HEK293 (cell line): ENCODE results near the gene CFAP58.

Experiments
- CTCF ChIA-PET: fragments of 350-600 bp; formaldehyde crosslinking; extraction: SDS; loops from one replicate; lab custom pipeline; 2021; ENCODE audit warnings: antibody characterized with exemption; lab: Yijun Ruan, JAX
- POLR2A ChIA-PET: fragments of 300-600 bp; formaldehyde crosslinking; extraction: SDS; loops from one replicate; lab custom pipeline; 2020; ENCODE audit warnings: antibody characterized with exemption, inconsistent platforms; lab: Yijun Ruan, JAX
- H3K27ac ChIP-seq: fragments of 200-500 bp; sonication (Bioruptor generic); 2 replicates; pipeline ENCODE4 v1.5.1; 2014; ENCODE audit warnings: low read depth, low read length, control low read depth, inconsistent platforms; ENCODE audit errors: extremely low read depth
- H3K36me3 ChIP-seq, 2 experiments: fragments of 200-500 bp in 1 of 2; sonication (Bioruptor generic) in 1 of 2; 1 replicate in 1 of 2; 2 replicates in 1 of 2; pipeline ENCODE4 v1.5.1; 2014 to 2017; ENCODE audit warnings: inconsistent platforms in 2 of 2, low read length in 2 of 2; ENCODE audit not compliant: control insufficient read depth in 2 of 2, insufficient read depth in 1 of 2
- H3K4me1 ChIP-seq: fragments of 200-500 bp; sonication (Bioruptor generic); 2 replicates; pipeline ENCODE4 v1.5.1; 2014; ENCODE audit warnings: mild to moderate bottlenecking, low read length, inconsistent platforms; ENCODE audit not compliant: control insufficient read depth, insufficient read depth
- H3K4me3 ChIP-seq: 2 replicates; pipeline ENCODE4 v1.5.1; 2011; ENCODE audit warnings: low read depth, mild to moderate bottlenecking, control low read depth, low read length, moderate library complexity
- H3K9me3 ChIP-seq: fragments of 200-500 bp; sonication (Bioruptor generic); 2 replicates; pipeline ENCODE4 v1.5.1; 2014; ENCODE audit warnings: low read depth, low read length, inconsistent platforms; ENCODE audit not compliant: control insufficient read depth, insufficient read depth
- FEZF1 ChIP-seq: fragments of 450-650 bp; formaldehyde crosslinking; IDR thresholded peaks from 2 replicates; pipeline ENCODE4 v1.5.1; 2016; ENCODE audit warnings: missing biosample characterization, missing genetic modification characterization
- REPIN1 ChIP-seq: fragments of 450-650 bp; formaldehyde crosslinking; IDR thresholded peaks from 2 replicates; pipeline ENCODE4 v1.5.1; 2017; ENCODE audit warnings: missing biosample characterization, missing genetic modification characterization, low read depth
- SP3 ChIP-seq: fragments of 450-650 bp; formaldehyde crosslinking; IDR thresholded peaks from 2 replicates; pipeline ENCODE4 v1.5.1; 2016; ENCODE audit warnings: missing biosample characterization, missing genetic modification characterization
- ZBTB20 ChIP-seq: fragments of 450-650 bp; formaldehyde crosslinking; IDR thresholded peaks from 2 replicates; pipeline ENCODE4 v1.5.1; 2016; ENCODE audit warnings: missing biosample characterization, missing genetic modification characterization
- ZBTB48 ChIP-seq: fragments of 450-650 bp; formaldehyde crosslinking; IDR thresholded peaks from 2 replicates; pipeline ENCODE4 v1.5.1; 2016; ENCODE audit warnings: missing biosample characterization, missing genetic modification characterization
- ZIC2 ChIP-seq: fragments of 450-650 bp; formaldehyde crosslinking; IDR thresholded peaks from 2 replicates; pipeline ENCODE4 v1.5.1; 2016; ENCODE audit warnings: missing biosample characterization, missing genetic modification characterization
- ZNF10 ChIP-seq: fragments of 450-650 bp; formaldehyde crosslinking; IDR thresholded peaks from 2 replicates; pipeline ENCODE4 v1.5.1; 2017; ENCODE audit warnings: missing biosample characterization, missing genetic modification characterization
- ZNF121 ChIP-seq: fragments of 450-650 bp; formaldehyde crosslinking; IDR thresholded peaks from 2 replicates; pipeline ENCODE4 v1.5.1; 2016; ENCODE audit warnings: missing biosample characterization, missing genetic modification characterization
- ZNF146 ChIP-seq: fragments of 450-650 bp; formaldehyde crosslinking; IDR thresholded peaks from 2 replicates; pipeline ENCODE4 v1.5.1; 2016; ENCODE audit warnings: missing biosample characterization, missing genetic modification characterization
- ZNF174 ChIP-seq: fragments of 450-650 bp; formaldehyde crosslinking; IDR thresholded peaks from 2 replicates; pipeline ENCODE4 v1.5.0; 2017; ENCODE audit warnings: missing biosample characterization, mild to moderate bottlenecking, missing genetic modification characterization
- ZNF175 ChIP-seq: fragments of 450-650 bp; formaldehyde crosslinking; IDR thresholded peaks from 2 replicates; pipeline ENCODE4 v1.5.1; 2016; ENCODE audit warnings: missing biosample characterization, missing genetic modification characterization
- ZNF2 ChIP-seq: fragments of 450-650 bp; formaldehyde crosslinking; IDR thresholded peaks from 2 replicates; pipeline ENCODE4 v1.5.1; 2016; ENCODE audit warnings: missing biosample characterization, missing genetic modification characterization
- ZNF274 ChIP-seq, 2 experiments: fragments of 200-500 bp in 1 of 2; fragments of 450-650 bp in 1 of 2; sonication (Bioruptor generic) in 1 of 2; formaldehyde crosslinking in 1 of 2; IDR thresholded peaks; 2 replicates each; pipeline versions ENCODE4 v1.5.1 to v1.6.1; 2014 to 2016; ENCODE audit warnings: borderline replicate concordance in 1 of 2, inconsistent platforms in 1 of 2, low read length in 1 of 2, missing biosample characterization in 1 of 2, missing genetic modification characterization in 1 of 2
- ZNF292 ChIP-seq: fragments of 450-650 bp; formaldehyde crosslinking; IDR thresholded peaks from 2 replicates; pipeline ENCODE4 v1.5.1; 2016; ENCODE audit warnings: low read depth, missing biosample characterization, missing genetic modification characterization, borderline replicate concordance
- ZNF335 ChIP-seq: fragments of 450-650 bp; formaldehyde crosslinking; conservative IDR thresholded peaks from 2 replicates; pipeline ENCODE4 v1.5.1; 2016; ENCODE audit warnings: missing biosample characterization, missing genetic modification characterization
- ZNF362 ChIP-seq: fragments of 450-650 bp; formaldehyde crosslinking; IDR thresholded peaks from 2 replicates; pipeline ENCODE4 v1.5.1; 2016; ENCODE audit warnings: missing biosample characterization, missing genetic modification characterization
- ZNF391 ChIP-seq: fragments of 450-650 bp; formaldehyde crosslinking; IDR thresholded peaks from 2 replicates; pipeline ENCODE4 v1.5.1; 2016; ENCODE audit warnings: low read depth, missing biosample characterization, missing genetic modification characterization, borderline replicate concordance
- ZNF596 ChIP-seq: fragments of 450-650 bp; IDR thresholded peaks from 2 replicates; pipeline ENCODE4 v1.5.0; 2018; ENCODE audit warnings: missing biosample characterization, mild to moderate bottlenecking, missing genetic modification characterization, moderate library complexity
- ZNF658 ChIP-seq: fragments of 450-650 bp; formaldehyde crosslinking; IDR thresholded peaks from 2 replicates; pipeline ENCODE4; 2016; ENCODE audit warnings: missing biosample characterization, missing genetic modification characterization
- ZNF660 ChIP-seq: fragments of 450-650 bp; IDR thresholded peaks from 2 replicates; pipeline ENCODE4 v1.5.1; 2018; ENCODE audit warnings: missing biosample characterization, mild to moderate bottlenecking, missing genetic modification characterization
- ZNF776 ChIP-seq: fragments of 450-650 bp; formaldehyde crosslinking; IDR thresholded peaks from 2 replicates; pipeline ENCODE4 v1.5.0; 2017; ENCODE audit warnings: missing biosample characterization, missing genetic modification characterization, borderline replicate concordance
- ZSCAN23 ChIP-seq: fragments of 450-650 bp; formaldehyde crosslinking; IDR thresholded peaks from 2 replicates; pipeline ENCODE4 v1.5.1; 2016; ENCODE audit warnings: missing biosample characterization, missing genetic modification characterization
- TF ChIP-seq, protein P1 (sequence below): fragments of 450-650 bp; formaldehyde crosslinking; IDR thresholded peaks from 2 replicates; pipeline ENCODE4 v1.5.1; 2017; ENCODE audit warnings: missing biosample characterization, missing genetic modification characterization
- TF ChIP-seq, protein P2 (sequence below): IDR thresholded peaks from 2 replicates; pipeline ENCODE4 v1.6.1; 2011; ENCODE audit warnings: mild to moderate bottlenecking, low read depth, low read length, borderline replicate concordance
- TF ChIP-seq, protein P3 (sequence below): fragments of 450-650 bp; formaldehyde crosslinking; IDR thresholded peaks from 2 replicates; pipeline ENCODE4 v1.5.1; 2016; ENCODE audit warnings: missing biosample characterization, missing genetic modification characterization
- TF ChIP-seq, protein P4 (sequence below): fragments of 450-650 bp; formaldehyde crosslinking; IDR thresholded peaks from 2 replicates; pipeline ENCODE4 v1.5.1; 2016; ENCODE audit warnings: missing biosample characterization, missing genetic modification characterization

CFAP58 gene

GRCh38 chr10:104348601-104349000, 5.0 kb upstream of the CFAP58 start:
- H3K27ac ChIP-seq = no peak overlapping the region
- no peaks in the 10 kb centered on the region for H3K9me3 ChIP-seq
- ChIA-PET POLR2A (no interaction called here), CTCF (interaction anchor here (8.1 to 13.7 kb wide), 3 partner anchors 43 to 74 kb away, joined by 104 to 289 read pairs (median 152); no protein-coding TSS in a partner anchor)
- no peaks in the 10 kb centered on the region for H3K36me3 ChIP-seq
- no peak overlapping the region for H3K4me3 ChIP-seq
- no peak for TF ChIP-seq ZNF391 (tag by site-specific recombination)
- TF ChIP-seq, protein P1, sequence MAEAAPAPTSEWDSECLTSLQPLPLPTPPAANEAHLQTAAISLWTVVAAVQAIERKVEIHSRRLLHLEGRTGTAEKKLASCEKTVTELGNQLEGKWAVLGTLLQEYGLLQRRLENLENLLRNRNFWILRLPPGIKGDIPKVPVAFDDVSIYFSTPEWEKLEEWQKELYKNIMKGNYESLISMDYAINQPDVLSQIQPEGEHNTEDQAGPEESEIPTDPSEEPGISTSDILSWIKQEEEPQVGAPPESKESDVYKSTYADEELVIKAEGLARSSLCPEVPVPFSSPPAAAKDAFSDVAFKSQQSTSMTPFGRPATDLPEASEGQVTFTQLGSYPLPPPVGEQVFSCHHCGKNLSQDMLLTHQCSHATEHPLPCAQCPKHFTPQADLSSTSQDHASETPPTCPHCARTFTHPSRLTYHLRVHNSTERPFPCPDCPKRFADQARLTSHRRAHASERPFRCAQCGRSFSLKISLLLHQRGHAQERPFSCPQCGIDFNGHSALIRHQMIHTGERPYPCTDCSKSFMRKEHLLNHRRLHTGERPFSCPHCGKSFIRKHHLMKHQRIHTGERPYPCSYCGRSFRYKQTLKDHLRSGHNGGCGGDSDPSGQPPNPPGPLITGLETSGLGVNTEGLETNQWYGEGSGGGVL = no peak
- TF ChIP-seq ZNF175 (tag by site-specific recombination) = no peak
- TF ChIP-seq, protein P2, sequence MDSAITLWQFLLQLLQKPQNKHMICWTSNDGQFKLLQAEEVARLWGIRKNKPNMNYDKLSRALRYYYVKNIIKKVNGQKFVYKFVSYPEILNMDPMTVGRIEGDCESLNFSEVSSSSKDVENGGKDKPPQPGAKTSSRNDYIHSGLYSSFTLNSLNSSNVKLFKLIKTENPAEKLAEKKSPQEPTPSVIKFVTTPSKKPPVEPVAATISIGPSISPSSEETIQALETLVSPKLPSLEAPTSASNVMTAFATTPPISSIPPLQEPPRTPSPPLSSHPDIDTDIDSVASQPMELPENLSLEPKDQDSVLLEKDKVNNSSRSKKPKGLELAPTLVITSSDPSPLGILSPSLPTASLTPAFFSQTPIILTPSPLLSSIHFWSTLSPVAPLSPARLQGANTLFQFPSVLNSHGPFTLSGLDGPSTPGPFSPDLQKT = no peak
- TF ChIP-seq, protein P3, sequence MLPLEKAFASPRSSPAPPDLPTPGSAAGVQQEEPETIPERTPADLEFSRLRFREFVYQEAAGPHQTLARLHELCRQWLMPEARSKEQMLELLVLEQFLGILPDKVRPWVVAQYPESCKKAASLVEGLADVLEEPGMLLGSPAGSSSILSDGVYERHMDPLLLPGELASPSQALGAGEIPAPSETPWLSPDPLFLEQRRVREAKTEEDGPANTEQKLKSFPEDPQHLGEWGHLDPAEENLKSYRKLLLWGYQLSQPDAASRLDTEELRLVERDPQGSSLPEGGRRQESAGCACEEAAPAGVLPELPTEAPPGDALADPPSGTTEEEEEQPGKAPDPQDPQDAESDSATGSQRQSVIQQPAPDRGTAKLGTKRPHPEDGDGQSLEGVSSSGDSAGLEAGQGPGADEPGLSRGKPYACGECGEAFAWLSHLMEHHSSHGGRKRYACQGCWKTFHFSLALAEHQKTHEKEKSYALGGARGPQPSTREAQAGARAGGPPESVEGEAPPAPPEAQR (tag by site-specific recombination) = no peak
- no peak for TF ChIP-seq ZNF596
- TF ChIP-seq ZNF121 = no peak
- TF ChIP-seq, protein P4, sequence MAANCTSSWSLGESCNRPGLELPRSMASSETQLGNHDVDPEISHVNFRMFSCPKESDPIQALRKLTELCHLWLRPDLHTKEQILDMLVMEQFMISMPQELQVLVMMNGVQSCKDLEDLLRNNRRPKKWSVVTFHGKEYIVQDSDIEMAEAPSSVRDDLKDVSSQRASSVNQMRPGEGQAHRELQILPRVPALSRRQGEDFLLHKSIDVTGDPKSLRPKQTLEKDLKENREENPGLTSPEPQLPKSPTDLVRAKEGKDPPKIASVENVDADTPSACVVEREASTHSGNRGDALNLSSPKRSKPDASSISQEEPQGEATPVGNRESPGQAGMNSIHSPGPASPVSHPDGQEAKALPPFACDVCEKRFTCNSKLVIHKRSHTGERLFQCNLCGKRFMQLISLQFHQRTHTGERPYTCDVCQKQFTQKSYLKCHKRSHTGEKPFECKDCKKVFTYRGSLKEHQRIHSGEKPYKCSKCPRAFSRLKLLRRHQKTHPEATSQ = no peak
- no peak for TF ChIP-seq ZNF174 (tag by site-specific recombination)
- no peaks in the 10 kb centered on the region; the same call in 1 of the 2 replicates for H3K4me1 ChIP-seq

DNA sequence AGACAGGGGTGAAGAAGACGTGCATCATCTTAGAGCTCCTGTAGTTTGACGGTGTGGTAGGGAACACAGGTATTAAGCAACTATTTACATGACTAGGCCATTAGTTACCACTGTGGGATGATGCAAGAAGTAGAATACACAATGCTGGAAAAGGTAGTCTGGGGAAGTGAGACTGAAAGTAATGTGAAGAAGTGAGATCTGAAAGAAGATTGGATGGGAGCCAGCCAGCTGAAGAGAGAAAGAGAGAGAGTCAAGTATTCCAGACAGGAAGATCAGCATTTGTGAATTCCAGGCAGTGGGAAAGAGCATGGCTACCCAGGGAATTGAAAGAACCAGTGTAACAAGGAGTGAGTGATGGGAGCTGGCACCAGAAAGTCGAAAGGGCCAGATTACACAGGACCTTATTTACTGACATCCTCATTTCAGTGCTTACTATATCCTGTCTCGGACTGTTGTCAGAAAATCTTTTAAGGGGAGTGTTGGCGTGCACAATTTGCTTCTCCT, 4.0 kb upstream of the CFAP58 start:
- POLR2A ChIA-PET = interaction anchor here (1.2 kb wide), 1 partner anchor 12 kb away, joined by 3 read pairs; the partner anchor contains the start of gene ITPRIP
- H3K27ac ChIP-seq = no peak overlapping the region
- peaks cover 4% of the 10 kb centered on the region; the same call in 1 of the 2 replicates for H3K4me1 ChIP-seq
- no peaks in the 10 kb centered on the region for H3K36me3 ChIP-seq
- CTCF ChIA-PET = interaction anchor here (0.5 to 13.7 kb wide), 18 partner anchors 8 to 464 kb away, joined by 3 to 289 read pairs (median 6); partner anchors contain the start of gene ITPRIP
- no peaks in the 10 kb centered on the region for H3K9me3 ChIP-seq
- no peak overlapping the region for H3K4me3 ChIP-seq
- TF ChIP-seq ZIC2 (0 out of 2 replicates have a peak, but pooled peaks have one; percentile 8), FEZF1 (tag by site-specific recombination) (peak; percentile 27; the same call in 1 of the 2 replicates), ZNF776 (tag by site-specific recombination) (no peak), ZBTB20 (tag by site-specific recombination) (peak; percentile 42; the same call in 1 of the 2 replicates), SP3 (tag by site-specific recombination) (no peak), ZSCAN23 (tag by site-specific recombination) (no peak), ZNF10 (tag by site-specific recombination) (no peak), ZNF660 (peak; percentile 73; the same call in 1 of the 2 replicates), ZNF2 (tag by site-specific recombination) (no peak), ZNF274 (IDR thresholded peaks at IDR 0.05; ENCODE audit: low read length) (no peak), ZNF274 (tag by site-specific recombination; IDR thresholded peaks at IDR 0.05; ENCODE audit: borderline replicate concordance) (no peak), ZNF658 (tag by site-specific recombination) (no peak), REPIN1 (tag by site-specific recombination) (no peak), ZNF146 (tag by site-specific recombination) (no peak), ZNF362 (tag by site-specific recombination) (no peak), ZNF335 (tag by site-specific recombination) (peak; percentile 37; the same call in 1 of the 2 replicates), ZNF292 (tag by site-specific recombination) (no peak), ZBTB48 (0 out of 2 replicates have a peak, but pooled peaks have one; percentile 31)
- TF ChIP-seq, protein P1 = 0 out of 2 replicates have a peak, but pooled peaks have one; percentile 36
